Choroid plexus epithelial cell (primary cell): Measurements from ENCODE around the gene CTDSP2.
"Not testable (repeated sequence)": the region's sequence is repeated elsewhere in the genome, so short reads cannot be mapped to it uniquely, and the experiment has no call there.

Source experiments
- DNase-seq: peaks from one replicate; pipeline ENCODE4 v3.0.0-alpha.2; 2010; ENCODE audit warnings: low read depth
- H3K4me3 ChIP-seq: 2 replicates; pipeline ENCODE4 v1.5.1; 2011; ENCODE audit warnings: low read depth, mild to moderate bottlenecking, control low read depth, low read length, moderate library complexity
- TF ChIP-seq, protein P1 (sequence below): conservative IDR thresholded peaks from 2 replicates; pipeline ENCODE4 v1.5.1; 2011; ENCODE audit warnings: low read depth, mild to moderate bottlenecking, control low read depth, inconsistent platforms, low read length, moderate library complexity

CTDSP2 gene

GRCh38 chr12:57863676-57864075, 17.1 kb upstream of the CTDSP2 start:
- DNase-seq = no peak
- TF ChIP-seq, protein P1, sequence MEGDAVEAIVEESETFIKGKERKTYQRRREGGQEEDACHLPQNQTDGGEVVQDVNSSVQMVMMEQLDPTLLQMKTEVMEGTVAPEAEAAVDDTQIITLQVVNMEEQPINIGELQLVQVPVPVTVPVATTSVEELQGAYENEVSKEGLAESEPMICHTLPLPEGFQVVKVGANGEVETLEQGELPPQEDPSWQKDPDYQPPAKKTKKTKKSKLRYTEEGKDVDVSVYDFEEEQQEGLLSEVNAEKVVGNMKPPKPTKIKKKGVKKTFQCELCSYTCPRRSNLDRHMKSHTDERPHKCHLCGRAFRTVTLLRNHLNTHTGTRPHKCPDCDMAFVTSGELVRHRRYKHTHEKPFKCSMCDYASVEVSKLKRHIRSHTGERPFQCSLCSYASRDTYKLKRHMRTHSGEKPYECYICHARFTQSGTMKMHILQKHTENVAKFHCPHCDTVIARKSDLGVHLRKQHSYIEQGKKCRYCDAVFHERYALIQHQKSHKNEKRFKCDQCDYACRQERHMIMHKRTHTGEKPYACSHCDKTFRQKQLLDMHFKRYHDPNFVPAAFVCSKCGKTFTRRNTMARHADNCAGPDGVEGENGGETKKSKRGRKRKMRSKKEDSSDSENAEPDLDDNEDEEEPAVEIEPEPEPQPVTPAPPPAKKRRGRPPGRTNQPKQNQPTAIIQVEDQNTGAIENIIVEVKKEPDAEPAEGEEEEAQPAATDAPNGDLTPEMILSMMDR = no peak

DNA sequence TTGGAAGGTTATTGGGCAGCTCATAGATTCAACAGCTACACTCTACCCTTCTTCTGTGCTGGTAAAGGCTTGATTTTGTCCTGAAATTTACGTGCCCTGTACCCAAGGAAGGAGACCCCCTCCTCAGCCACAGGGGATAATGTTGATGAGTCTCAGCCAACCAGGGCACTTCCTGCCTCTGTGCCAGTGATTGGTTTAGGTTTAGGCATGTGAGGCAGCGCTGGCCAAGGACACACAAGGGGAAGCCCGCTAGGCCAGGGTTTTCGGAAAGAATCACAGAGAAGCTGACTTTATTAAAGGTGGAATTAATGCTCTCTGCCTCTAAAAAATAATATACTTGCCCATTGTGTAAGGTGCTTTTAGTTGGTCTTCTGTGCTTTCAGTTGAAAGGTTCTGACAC, 15.4 kb upstream of the CTDSP2 start:
- no peak overlapping the region for H3K4me3 ChIP-seq
- DNase-seq = no peak
- TF ChIP-seq, protein P1 = no peak

More at GRCh38 chr12:57863676-57864075, 17.1 kb upstream of the CTDSP2 start:
- H3K4me3 ChIP-seq = no peak overlapping the region

GRCh38 chr12:57860883-57861282, 14.4 kb upstream of the CTDSP2 start:
- H3K4me3 ChIP-seq, DNase-seq: not testable (repeated sequence)

GRCh38 chr12:57859121-57859520, 12.6 kb upstream of the CTDSP2 start:
- H3K4me3 ChIP-seq = no peak overlapping the region
- no peak for DNase-seq
- TF ChIP-seq, protein P1 = no peak

- DNase-seq, H3K4me3 ChIP-seq: not testable (repeated sequence)
Measured at GRCh38 chr12:57858123-57858522, 11.6 kb upstream of the CTDSP2 start.

DNA sequence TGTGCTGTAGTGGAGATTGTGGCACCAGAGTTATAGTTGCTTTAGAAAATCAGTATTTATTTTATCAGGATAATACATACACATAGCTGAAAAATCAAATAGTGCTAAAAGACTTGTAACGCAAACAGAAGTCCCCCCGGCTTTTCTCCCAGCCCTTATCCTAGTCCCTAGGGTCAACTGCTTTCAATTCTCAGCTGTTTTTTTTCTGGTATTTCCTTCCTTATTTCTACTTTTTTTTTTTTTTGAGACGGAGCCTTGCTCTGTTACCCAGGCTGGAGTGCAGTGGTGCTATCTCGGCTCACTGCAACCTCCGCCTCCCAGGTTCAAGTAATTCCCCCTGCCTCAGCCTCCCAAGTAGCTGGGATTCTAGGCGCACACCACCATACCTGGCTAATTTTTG, 8.4 kb upstream of the CTDSP2 start:
- H3K4me3 ChIP-seq = no peak overlapping the region
- no peak for DNase-seq
- TF ChIP-seq, protein P1 = no peak

- H3K4me3 ChIP-seq = no peak overlapping the region
- DNase-seq = no peak
- TF ChIP-seq, protein P1 = no peak
Measured at GRCh38 chr12:57853864-57854556, 7.5 kb upstream of the CTDSP2 start.

GRCh38 chr12:57852620-57853500, 6.3 kb upstream of the CTDSP2 start:
- TF ChIP-seq, protein P1 = peak; percentile 27
- no peak for DNase-seq
- peak overlapping the region; percentile 53 for H3K4me3 ChIP-seq
